SK-N-SH (cell line): ENCODE results near the gene TSPAN32. TPM values are rescaled to one million over a fixed set of nuclear protein-coding genes. Genes with fewer than 3 reads are reported as not detected.

ENCODE experiments used
- CTCF ChIA-PET: fragments of 300-600, 350-600 bp; formaldehyde crosslinking; extraction: SDS; loops from one replicate; lab custom pipeline; 2021; lab: Yijun Ruan, JAX
- POLR2A ChIA-PET: fragments of 350-600 bp; sonication (Branson Sonifier 250); formaldehyde crosslinking; extraction: SDS; loops from one replicate; lab custom pipeline; 2020; ENCODE audit warnings: antibody characterized with exemption, inconsistent platforms; lab: Yijun Ruan, JAX
- DNase-seq: peaks from one replicate; pipeline ENCODE4 v3.0.0; 2012
- H2AFZ ChIP-seq: fragments of 200-600 bp; sonication (generic); 2 replicates; pipeline ENCODE4 v1.8.1; 2016; ENCODE audit warnings: antibody characterized with exemption, mild to moderate bottlenecking, low read depth
- H3F3A ChIP-seq: fragments of 200-600 bp; sonication (generic); replicated peaks from 2 replicates; pipeline ENCODE3; 2016; ENCODE audit warnings: antibody characterized with exemption, mild to moderate bottlenecking; ENCODE audit not compliant: insufficient read depth
- H3K27ac ChIP-seq, 2 experiments: fragments of 200-500 bp in 1 of 2; fragments of 200-600 bp in 1 of 2; sonication (Bioruptor generic) in 1 of 2; sonication (generic), shearing (Covaris generic) in 1 of 2; 2 replicates each; pipeline versions ENCODE4 v1.5.1 to v1.6.1; 2014 to 2016; ENCODE audit warnings: low read depth in 2 of 2, inconsistent platforms in 1 of 2, low read length in 1 of 2, mild to moderate bottlenecking in 1 of 2, mixed read lengths in 1 of 2
- H3K27me3 ChIP-seq: fragments of 200-600 bp; sonication (generic), shearing (Covaris generic); 2 replicates; pipeline ENCODE4 v1.6.1; 2016; ENCODE audit warnings: mixed run types; ENCODE audit not compliant: insufficient read depth
- H3K36me3 ChIP-seq, 2 experiments: fragments of 200-500 bp in 1 of 2; fragments of 200-600 bp in 1 of 2; sonication (Bioruptor generic) in 1 of 2; sonication (generic) in 1 of 2; replicated peaks in 1 of 2; 2 replicates each; pipeline versions ENCODE3 to v1.5.1; 2014 to 2016; ENCODE audit warnings: low read length in 1 of 2, mild to moderate bottlenecking in 1 of 2; ENCODE audit not compliant: insufficient read depth in 2 of 2, control insufficient read depth in 1 of 2
- H3K4me1 ChIP-seq, 2 experiments: fragments of 200-500 bp in 1 of 2; fragments of 200-600 bp in 1 of 2; sonication (Bioruptor generic) in 1 of 2; sonication (generic), shearing (Covaris generic) in 1 of 2; 2 replicates each; pipeline versions ENCODE4 v1.5.1 to v1.6.1; 2014 to 2016; ENCODE audit warnings: low read depth in 1 of 2, low read length in 1 of 2, mixed run types in 1 of 2; ENCODE audit not compliant: insufficient read depth in 2 of 2, control insufficient read depth in 1 of 2
- H3K4me2 ChIP-seq: fragments of 200-600 bp; sonication (generic), shearing (Covaris generic); 2 replicates; pipeline ENCODE4 v1.6.1; 2017; ENCODE audit warnings: mixed run types
- H3K4me3 ChIP-seq, 2 experiments: fragments of 200-500 bp in 1 of 2; fragments of 200-600 bp in 1 of 2; sonication (Bioruptor generic) in 1 of 2; sonication (generic), shearing (Covaris generic) in 1 of 2; 2 replicates each; pipeline versions ENCODE4 v1.5.1 to v1.8.1; 2014 to 2016; ENCODE audit warnings: low read depth in 2 of 2, inconsistent platforms in 1 of 2, low read length in 1 of 2, mild to moderate bottlenecking in 1 of 2, mixed read lengths in 1 of 2, moderate library complexity in 1 of 2
- H3K79me2 ChIP-seq: fragments of 200-600 bp; sonication (generic); 2 replicates; pipeline ENCODE4 v1.8.1; 2017; ENCODE audit warnings: mild to moderate bottlenecking; ENCODE audit not compliant: insufficient read depth
- H3K9ac ChIP-seq: fragments of 200-600 bp; sonication (generic); 2 replicates; pipeline ENCODE4 v1.6.1; 2017; ENCODE audit warnings: mixed run types
- H3K9me2 ChIP-seq: fragments of 200-600 bp; sonication (generic); 2 replicates; pipeline ENCODE4 v1.6.1; 2017; ENCODE audit warnings: mixed run types
- H3K9me3 ChIP-seq: fragments of 200-600 bp; sonication (generic); 2 replicates; pipeline ENCODE4 v1.6.1; 2017; ENCODE audit warnings: mixed run types, mild to moderate bottlenecking, moderate library complexity
- H4K20me1 ChIP-seq: fragments of 200-600 bp; sonication (generic); 2 replicates; pipeline ENCODE4 v1.6.1; 2017; ENCODE audit warnings: mild to moderate bottlenecking, mixed run types; ENCODE audit not compliant: insufficient read depth
- CTCF ChIP-seq: fragments of 200-600 bp; sonication (generic); IDR thresholded peaks from 2 replicates; pipeline ENCODE4 v1.6.1; 2017; ENCODE audit warnings: antibody characterized with exemption, mild to moderate bottlenecking, moderate library complexity
- IRF3 ChIP-seq: fragments of 150-350 bp; IDR thresholded peaks from 2 replicates; pipeline ENCODE4 v1.6.1; 2016; ENCODE audit warnings: mild to moderate bottlenecking, low read depth, low read length
- MAX ChIP-seq: IDR thresholded peaks from 2 replicates; pipeline ENCODE4 v1.4.0; 2012; ENCODE audit warnings: low read depth
- NFIC ChIP-seq: IDR thresholded peaks from 2 replicates; pipeline ENCODE4 v1.4.0; 2012; ENCODE audit warnings: borderline replicate concordance
- PBX3 ChIP-seq: IDR thresholded peaks from 2 replicates; pipeline ENCODE4; 2012
- RAD21 ChIP-seq: IDR thresholded peaks from 2 replicates; pipeline ENCODE4 v1.6.1; 2012; ENCODE audit warnings: mild to moderate bottlenecking, low read length
- REST ChIP-seq: IDR thresholded peaks from 2 replicates; pipeline ENCODE4 v1.6.1; 2012; ENCODE audit warnings: mild to moderate bottlenecking, low read depth, low read length, moderate library complexity
- TCF12 ChIP-seq: IDR thresholded peaks from 2 replicates; pipeline ENCODE4 v1.4.0; 2012
- WGBS: methylation state at CpG from one replicate; pipeline ENCODE4 v1.1.6; 2017; ENCODE audit warnings: low lambda C conversion rate; 5-methylcytosine and 5-hydroxymethylcytosine counted together
- polyA plus RNA-seq, 3 experiments: library from polyadenylated mRNA; depleted of rRNA; stranded (reverse); fragments of >200 nt; gene quantifications; 2 replicates each; pipeline ENCODE4 v1.2.3, GENCODE V29; 2012

The TSPAN32 gene
- polyA plus RNA-seq, 1 of the 3 experiments (the other 2 are of a cell fraction): 0.12 TPM

GRCh38 chr11:2276280-2277007, 25.4 kb upstream of the TSPAN32 start:
- no peak for DNase-seq
- H3K9me3 ChIP-seq: no peaks in the 10 kb centered on the region
- peaks cover 19% of the 10 kb centered on the region for H3K27me3 ChIP-seq
- ChIA-PET CTCF (interaction anchor here (0.8 to 1.1 kb wide), 3 partner anchors 9 to 142 kb away, joined by 3 read pairs; no protein-coding TSS in a partner anchor), POLR2A (interaction anchor here (0.6 kb wide), 1 partner anchor 28 kb away, joined by 3 read pairs; no protein-coding TSS in a partner anchor)
- 55% methylated on average over 14 of the region's 14 CpGs for whole genome bisulfite sequencing
- no peak overlapping the region; the same call in 1 of the 2 replicates for H2AFZ ChIP-seq
- H3F3A ChIP-seq: no peaks in the 10 kb centered on the region
- H3K79me2 ChIP-seq: no peaks in the 10 kb centered on the region
- H3K4me1 ChIP-seq: no peaks in the 10 kb centered on the region
- H3K9ac ChIP-seq: no peak overlapping the region
- TF ChIP-seq MAX (no peak), CTCF (no peak), RAD21 (no peak), NFIC (no peak), IRF3 (no peak), TCF12 (no peak), PBX3 (no peak), REST (no peak)
- H3K9me2 ChIP-seq: no peaks in the 10 kb centered on the region
- no peak overlapping the region for H3K27ac ChIP-seq
- H3K4me3 ChIP-seq: no peak overlapping the region
- H4K20me1 ChIP-seq: no peaks in the 10 kb centered on the region
- no peak overlapping the region for H3K4me2 ChIP-seq
- H3K36me3 ChIP-seq: no peaks in the 10 kb centered on the region
